K562 (cell line): ENCODE data around the gene WWP2. TPM values are rescaled to one million over a fixed set of nuclear protein-coding genes. Genes with fewer than 3 reads are reported as not detected.

Experiments used
- CEBPB ChIP-seq: fragments of 450-650 bp; IDR thresholded peaks from 2 replicates; pipeline ENCODE4 v1.6.1; 2016; ENCODE audit warnings: missing genetic modification characterization, missing compliant biosample characterization
- ESRRA ChIP-seq: fragments of 450-650 bp; IDR thresholded peaks from 2 replicates; pipeline ENCODE4 v1.6.1; 2014; ENCODE audit warnings: low read depth, mild to moderate bottlenecking, moderate library complexity, borderline replicate concordance
- FOXP1 ChIP-seq: sonication (generic); formaldehyde crosslinking; IDR thresholded peaks from 2 replicates; pipeline ENCODE4 v1.8.0; 2022; ENCODE audit warnings: mild to moderate bottlenecking, missing genetic modification reagents
- HNRNPL ChIP-seq: fragments of 200-400 bp; formaldehyde crosslinking; IDR thresholded peaks from 2 replicates; pipeline ENCODE4 v1.6.1; 2017; ENCODE audit warnings: low read depth, mild to moderate bottlenecking, low read length
- ZNF354B ChIP-seq: fragments of 250-450 bp; sonication (Bioruptor Pico); IDR thresholded peaks from 2 replicates; pipeline ENCODE4 v1.4.0; 2020
- ZNF780A ChIP-seq: fragments of 250-450 bp; sonication (Bioruptor Pico); IDR thresholded peaks from 2 replicates; pipeline ENCODE4 v1.5.0; 2021; ENCODE audit warnings: mild to moderate bottlenecking
- polyA plus RNA-seq, 8 experiments: library from polyadenylated mRNA; depleted of rRNA in 4 of 8; stranded (reverse) in 5 of 8; unstranded in 3 of 8; fragments of >200 nt; fragmentation: Nextera tagmentation in 2 of 8; fragmentation: Illumina TruSeq in 1 of 8; extraction: Ambion mirVana in 2 of 8; extraction: Trizol in 1 of 8; gene quantifications; 2 replicates each; pipeline versions ENCODE4 v1.2.1 to v1.2.3, GENCODE V29; 2011 to 2014; ENCODE audit warnings: inconsistent platforms in 1 of 8, missing spikeins in 1 of 8
- total RNA-seq, 7 experiments: library from RNA; depleted of rRNA in 6 of 7; stranded (reverse); fragments of >200 nt in 6 of 7; fragmentation: Illumina TruSeq in 2 of 7; extraction: Trizol in 2 of 7; gene quantifications; 2 replicates each; pipeline versions ENCODE4 v1.2.1 to v1.2.3, GENCODE V29; 2011 to 2021; ENCODE audit warnings: low replicate concordance in 1 of 7
- TF ChIP-seq, protein P1 (sequence below): sonication (generic); formaldehyde crosslinking; IDR thresholded peaks from 2 replicates; pipeline ENCODE4 v1.8.0; 2023; ENCODE audit warnings: mild to moderate bottlenecking, missing genetic modification reagents
- TF ChIP-seq, protein P2 (sequence below): IDR thresholded peaks from 2 replicates; pipeline ENCODE4 v1.6.1; 2016; ENCODE audit warnings: missing genetic modification characterization, missing compliant biosample characterization
- TF ChIP-seq, protein P3 (sequence below): fragments of 450-650 bp; IDR thresholded peaks from 2 replicates; pipeline ENCODE4 v1.6.1; 2017; ENCODE audit warnings: mild to moderate bottlenecking, moderate library complexity
- TF ChIP-seq, protein P4 (sequence below): fragments of 250-450 bp; sonication (Bioruptor Pico); IDR thresholded peaks from 2 replicates; pipeline ENCODE4 v1.5.0; 2020; ENCODE audit warnings: mild to moderate bottlenecking, borderline replicate concordance
- TF ChIP-seq, protein P5 (sequence below): fragments of 200-800 bp; sonication (Bioruptor generic); IDR thresholded peaks from 2 replicates; pipeline ENCODE4 v1.6.1; 2016; ENCODE audit warnings: missing genetic modification characterization, missing compliant biosample characterization

Gene WWP2
- total and polyA plus RNA-seq, 9 of the 15 experiments (the other 6 are each of a cell fraction or from before 2014, with no cell fraction given) = 1.9 to 34.4 (median 14.6) TPM

DNA sequence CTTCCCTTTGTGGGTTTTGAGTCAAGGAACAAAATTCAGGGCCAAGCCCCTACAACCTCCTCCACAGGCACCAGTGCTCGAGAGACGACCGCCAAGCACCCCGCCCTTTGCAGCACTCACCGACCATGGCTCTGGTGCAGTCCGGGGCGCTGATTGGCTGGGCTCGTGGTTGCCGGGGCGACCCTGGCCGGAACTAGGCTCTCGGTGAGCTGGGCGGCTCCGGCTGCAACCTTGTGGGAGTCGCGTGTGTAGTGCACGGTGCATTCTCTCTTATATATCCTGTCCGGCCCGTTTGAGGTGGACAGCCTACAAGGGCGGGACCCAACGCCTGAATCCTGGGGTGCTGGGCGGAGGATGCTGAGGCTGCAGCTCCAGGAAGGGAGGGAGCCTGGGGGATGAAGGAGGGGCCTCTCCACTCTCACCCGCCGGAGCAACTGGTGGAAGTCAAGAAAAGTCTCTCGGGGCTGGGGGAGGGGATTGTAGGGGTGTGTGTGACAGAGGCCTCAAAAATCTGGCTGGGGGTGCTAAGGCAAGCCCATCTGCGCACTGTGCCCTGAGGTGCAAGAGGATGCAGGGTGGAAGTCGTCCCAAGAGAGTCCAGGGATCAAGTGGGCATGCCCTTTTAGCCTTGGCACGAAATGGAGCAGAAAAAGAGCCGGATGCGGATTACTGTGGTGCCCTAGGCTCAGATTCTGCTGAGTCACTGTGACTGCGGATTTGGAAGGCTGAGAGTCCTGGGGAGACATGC is 35.6 kb upstream of the WWP2 start, which contains the start of gene NQO1 (continued):
- TF ChIP-seq ZNF354B (CRISPR knock-in tag) = no peak
- peak; percentile 91 for TF ChIP-seq FOXP1
- TF ChIP-seq, protein P1, sequence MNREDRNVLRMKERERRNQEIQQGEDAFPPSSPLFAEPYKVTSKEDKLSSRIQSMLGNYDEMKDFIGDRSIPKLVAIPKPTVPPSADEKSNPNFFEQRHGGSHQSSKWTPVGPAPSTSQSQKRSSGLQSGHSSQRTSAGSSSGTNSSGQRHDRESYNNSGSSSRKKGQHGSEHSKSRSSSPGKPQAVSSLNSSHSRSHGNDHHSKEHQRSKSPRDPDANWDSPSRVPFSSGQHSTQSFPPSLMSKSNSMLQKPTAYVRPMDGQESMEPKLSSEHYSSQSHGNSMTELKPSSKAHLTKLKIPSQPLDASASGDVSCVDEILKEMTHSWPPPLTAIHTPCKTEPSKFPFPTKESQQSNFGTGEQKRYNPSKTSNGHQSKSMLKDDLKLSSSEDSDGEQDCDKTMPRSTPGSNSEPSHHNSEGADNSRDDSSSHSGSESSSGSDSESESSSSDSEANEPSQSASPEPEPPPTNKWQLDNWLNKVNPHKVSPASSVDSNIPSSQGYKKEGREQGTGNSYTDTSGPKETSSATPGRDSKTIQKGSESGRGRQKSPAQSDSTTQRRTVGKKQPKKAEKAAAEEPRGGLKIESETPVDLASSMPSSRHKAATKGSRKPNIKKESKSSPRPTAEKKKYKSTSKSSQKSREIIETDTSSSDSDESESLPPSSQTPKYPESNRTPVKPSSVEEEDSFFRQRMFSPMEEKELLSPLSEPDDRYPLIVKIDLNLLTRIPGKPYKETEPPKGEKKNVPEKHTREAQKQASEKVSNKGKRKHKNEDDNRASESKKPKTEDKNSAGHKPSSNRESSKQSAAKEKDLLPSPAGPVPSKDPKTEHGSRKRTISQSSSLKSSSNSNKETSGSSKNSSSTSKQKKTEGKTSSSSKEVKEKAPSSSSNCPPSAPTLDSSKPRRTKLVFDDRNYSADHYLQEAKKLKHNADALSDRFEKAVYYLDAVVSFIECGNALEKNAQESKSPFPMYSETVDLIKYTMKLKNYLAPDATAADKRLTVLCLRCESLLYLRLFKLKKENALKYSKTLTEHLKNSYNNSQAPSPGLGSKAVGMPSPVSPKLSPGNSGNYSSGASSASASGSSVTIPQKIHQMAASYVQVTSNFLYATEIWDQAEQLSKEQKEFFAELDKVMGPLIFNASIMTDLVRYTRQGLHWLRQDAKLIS (CRISPR knock-in tag) = 0 out of 2 replicates have a peak, but pooled peaks have one; percentile 72
- TF ChIP-seq HNRNPL = peak; percentile 49; the same call in 1 of the 2 replicates
- TF ChIP-seq ZNF780A (CRISPR knock-in tag) = no peak
- TF ChIP-seq, protein P2, sequence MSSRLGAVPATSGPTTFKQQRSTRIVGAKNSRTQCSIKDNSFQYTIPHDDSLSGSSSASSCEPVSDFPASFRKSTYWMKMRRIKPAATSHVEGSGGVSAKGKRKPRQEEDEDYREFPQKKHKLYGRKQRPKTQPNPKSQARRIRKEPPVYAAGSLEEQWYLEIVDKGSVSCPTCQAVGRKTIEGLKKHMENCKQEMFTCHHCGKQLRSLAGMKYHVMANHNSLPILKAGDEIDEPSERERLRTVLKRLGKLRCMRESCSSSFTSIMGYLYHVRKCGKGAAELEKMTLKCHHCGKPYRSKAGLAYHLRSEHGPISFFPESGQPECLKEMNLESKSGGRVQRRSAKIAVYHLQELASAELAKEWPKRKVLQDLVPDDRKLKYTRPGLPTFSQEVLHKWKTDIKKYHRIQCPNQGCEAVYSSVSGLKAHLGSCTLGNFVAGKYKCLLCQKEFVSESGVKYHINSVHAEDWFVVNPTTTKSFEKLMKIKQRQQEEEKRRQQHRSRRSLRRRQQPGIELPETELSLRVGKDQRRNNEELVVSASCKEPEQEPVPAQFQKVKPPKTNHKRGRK (tag) = no peak
- TF ChIP-seq ESRRA = peak; percentile 86; the same call in 1 of the 2 replicates
- TF ChIP-seq, protein P3, sequence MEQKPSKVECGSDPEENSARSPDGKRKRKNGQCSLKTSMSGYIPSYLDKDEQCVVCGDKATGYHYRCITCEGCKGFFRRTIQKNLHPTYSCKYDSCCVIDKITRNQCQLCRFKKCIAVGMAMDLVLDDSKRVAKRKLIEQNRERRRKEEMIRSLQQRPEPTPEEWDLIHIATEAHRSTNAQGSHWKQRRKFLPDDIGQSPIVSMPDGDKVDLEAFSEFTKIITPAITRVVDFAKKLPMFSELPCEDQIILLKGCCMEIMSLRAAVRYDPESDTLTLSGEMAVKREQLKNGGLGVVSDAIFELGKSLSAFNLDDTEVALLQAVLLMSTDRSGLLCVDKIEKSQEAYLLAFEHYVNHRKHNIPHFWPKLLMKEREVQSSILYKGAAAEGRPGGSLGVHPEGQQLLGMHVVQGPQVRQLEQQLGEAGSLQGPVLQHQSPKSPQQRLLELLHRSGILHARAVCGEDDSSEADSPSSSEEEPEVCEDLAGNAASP = no peak
- TF ChIP-seq, protein P4, sequence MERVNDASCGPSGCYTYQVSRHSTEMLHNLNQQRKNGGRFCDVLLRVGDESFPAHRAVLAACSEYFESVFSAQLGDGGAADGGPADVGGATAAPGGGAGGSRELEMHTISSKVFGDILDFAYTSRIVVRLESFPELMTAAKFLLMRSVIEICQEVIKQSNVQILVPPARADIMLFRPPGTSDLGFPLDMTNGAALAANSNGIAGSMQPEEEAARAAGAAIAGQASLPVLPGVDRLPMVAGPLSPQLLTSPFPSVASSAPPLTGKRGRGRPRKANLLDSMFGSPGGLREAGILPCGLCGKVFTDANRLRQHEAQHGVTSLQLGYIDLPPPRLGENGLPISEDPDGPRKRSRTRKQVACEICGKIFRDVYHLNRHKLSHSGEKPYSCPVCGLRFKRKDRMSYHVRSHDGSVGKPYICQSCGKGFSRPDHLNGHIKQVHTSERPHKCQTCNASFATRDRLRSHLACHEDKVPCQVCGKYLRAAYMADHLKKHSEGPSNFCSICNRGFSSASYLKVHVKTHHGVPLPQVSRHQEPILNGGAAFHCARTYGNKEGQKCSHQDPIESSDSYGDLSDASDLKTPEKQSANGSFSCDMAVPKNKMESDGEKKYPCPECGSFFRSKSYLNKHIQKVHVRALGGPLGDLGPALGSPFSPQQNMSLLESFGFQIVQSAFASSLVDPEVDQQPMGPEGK (CRISPR knock-in tag) = 0 out of 2 replicates have a peak, but pooled peaks have one; percentile 73
- TF ChIP-seq, protein P5, sequence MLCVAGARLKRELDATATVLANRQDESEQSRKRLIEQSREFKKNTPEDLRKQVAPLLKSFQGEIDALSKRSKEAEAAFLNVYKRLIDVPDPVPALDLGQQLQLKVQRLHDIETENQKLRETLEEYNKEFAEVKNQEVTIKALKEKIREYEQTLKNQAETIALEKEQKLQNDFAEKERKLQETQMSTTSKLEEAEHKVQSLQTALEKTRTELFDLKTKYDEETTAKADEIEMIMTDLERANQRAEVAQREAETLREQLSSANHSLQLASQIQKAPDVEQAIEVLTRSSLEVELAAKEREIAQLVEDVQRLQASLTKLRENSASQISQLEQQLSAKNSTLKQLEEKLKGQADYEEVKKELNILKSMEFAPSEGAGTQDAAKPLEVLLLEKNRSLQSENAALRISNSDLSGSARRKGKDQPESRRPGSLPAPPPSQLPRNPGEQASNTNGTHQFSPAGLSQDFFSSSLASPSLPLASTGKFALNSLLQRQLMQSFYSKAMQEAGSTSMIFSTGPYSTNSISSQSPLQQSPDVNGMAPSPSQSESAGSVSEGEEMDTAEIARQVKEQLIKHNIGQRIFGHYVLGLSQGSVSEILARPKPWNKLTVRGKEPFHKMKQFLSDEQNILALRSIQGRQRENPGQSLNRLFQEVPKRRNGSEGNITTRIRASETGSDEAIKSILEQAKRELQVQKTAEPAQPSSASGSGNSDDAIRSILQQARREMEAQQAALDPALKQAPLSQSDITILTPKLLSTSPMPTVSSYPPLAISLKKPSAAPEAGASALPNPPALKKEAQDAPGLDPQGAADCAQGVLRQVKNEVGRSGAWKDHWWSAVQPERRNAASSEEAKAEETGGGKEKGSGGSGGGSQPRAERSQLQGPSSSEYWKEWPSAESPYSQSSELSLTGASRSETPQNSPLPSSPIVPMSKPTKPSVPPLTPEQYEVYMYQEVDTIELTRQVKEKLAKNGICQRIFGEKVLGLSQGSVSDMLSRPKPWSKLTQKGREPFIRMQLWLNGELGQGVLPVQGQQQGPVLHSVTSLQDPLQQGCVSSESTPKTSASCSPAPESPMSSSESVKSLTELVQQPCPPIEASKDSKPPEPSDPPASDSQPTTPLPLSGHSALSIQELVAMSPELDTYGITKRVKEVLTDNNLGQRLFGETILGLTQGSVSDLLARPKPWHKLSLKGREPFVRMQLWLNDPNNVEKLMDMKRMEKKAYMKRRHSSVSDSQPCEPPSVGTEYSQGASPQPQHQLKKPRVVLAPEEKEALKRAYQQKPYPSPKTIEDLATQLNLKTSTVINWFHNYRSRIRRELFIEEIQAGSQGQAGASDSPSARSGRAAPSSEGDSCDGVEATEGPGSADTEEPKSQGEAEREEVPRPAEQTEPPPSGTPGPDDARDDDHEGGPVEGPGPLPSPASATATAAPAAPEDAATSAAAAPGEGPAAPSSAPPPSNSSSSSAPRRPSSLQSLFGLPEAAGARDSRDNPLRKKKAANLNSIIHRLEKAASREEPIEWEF (CRISPR knock-in tag) = peak; percentile 62; the same call in 1 of the 2 replicates
- TF ChIP-seq CEBPB (tag) = no peak
